ENCODE measurements around the gene ADAM21. TPM values are rescaled to one million over a fixed set of nuclear protein-coding genes. Genes with fewer than 3 reads are reported as not detected.
"Not testable (repeated sequence)": the region's sequence is repeated elsewhere in the genome, so short reads cannot be mapped to it uniquely, and the experiment has no call there.

Gene ADAM21
- total RNA-seq, 1 donor from 2014 or later, result 0.80 TPM

GRCh38 chr14:70415788-70416187, 36.2 kb upstream of the ADAM21 start:
- H3K4me3 ChIP-seq, result peak overlapping the region; percentile 84
- H3K27me3 ChIP-seq, result no peaks in the 10 kb centered on the region
- no peaks in the 10 kb centered on the region for H3K9me3 ChIP-seq (ENCODE audit: low read depth)
- peak overlapping the region; percentile 82 for H3K4me3 Mint-ChIP-seq
- H3K9me3 Mint-ChIP-seq, result no peaks in the 10 kb centered on the region
- H3K27ac Mint-ChIP-seq, result no peak overlapping the region
- no peaks in the 10 kb centered on the region for H3K36me3 ChIP-seq
- H3K4me2 ChIP-seq, result peak overlapping the region; percentile 90
- no peaks in the 10 kb centered on the region for H3F3A ChIP-seq (ENCODE audit: low read depth)
- H3K9ac ChIP-seq, result peak overlapping the region; percentile 27
- H2AFZ ChIP-seq (replicated peaks), result no peak overlapping the region
- H3K36me3 Mint-ChIP-seq, result no peaks in the 10 kb centered on the region
- H3K4me1 Mint-ChIP-seq, result peaks cover 6% of the 10 kb centered on the region
- DNase-seq (ENCODE audit: low spot score), result no peak
- H3K4me1 ChIP-seq, result peaks cover 8% of the 10 kb centered on the region
- peaks cover 8% of the 10 kb centered on the region for H4K20me1 ChIP-seq (ENCODE audit: low read depth)
- TF ChIP-seq CTCF (IDR thresholded peaks at IDR 0.05) (no peak), EZH2phosphoT487 (IDR thresholded peaks at IDR 0.05) (no peak), EZH2 (IDR thresholded peaks at IDR 0.05) (no peak)
- H3K27ac ChIP-seq, result no peak overlapping the region
- H3K79me2 ChIP-seq (ENCODE audit: low read depth), result peaks cover 57% of the 10 kb centered on the region
- H3K27me3 Mint-ChIP-seq (ENCODE audit: insufficient read depth, low read depth), result peaks cover 2% of the 10 kb centered on the region

GRCh38 chr14:70416338-70416724, 35.6 kb upstream of the ADAM21 start:
- H3K36me3 Mint-ChIP-seq, result no peaks in the 10 kb centered on the region
- DNase-seq (ENCODE audit: low spot score), result no peak
- Histone ChIP-seq H3K79me2 (ENCODE audit: low read depth) (peaks cover 52% of the 10 kb centered on the region), H3K36me3 (no peaks in the 10 kb centered on the region), H3K4me3 (peak overlapping the region; percentile 84), H3K27ac (no peak overlapping the region), H3K4me1 (peaks cover 8% of the 10 kb centered on the region), H3K27me3 (no peaks in the 10 kb centered on the region), H3F3A (ENCODE audit: low read depth) (no peaks in the 10 kb centered on the region), H3K9ac (peak overlapping the region; percentile 27), H2AFZ (replicated peaks) (peak overlapping the region; percentile 96), H4K20me1 (ENCODE audit: low read depth) (peaks cover 8% of the 10 kb centered on the region), H3K9me3 (ENCODE audit: low read depth) (no peaks in the 10 kb centered on the region), H3K4me2 (peak overlapping the region; percentile 90)
- H3K9me3 Mint-ChIP-seq, result no peaks in the 10 kb centered on the region
- peak overlapping the region; percentile 74 for H3K27ac Mint-ChIP-seq
- H3K4me3 Mint-ChIP-seq, result peak overlapping the region; percentile 99
- H3K27me3 Mint-ChIP-seq (ENCODE audit: insufficient read depth, low read depth), result peaks cover 2% of the 10 kb centered on the region
- H3K4me1 Mint-ChIP-seq, result peaks cover 6% of the 10 kb centered on the region
- TF ChIP-seq EZH2 (IDR thresholded peaks at IDR 0.05) (no peak), CTCF (IDR thresholded peaks at IDR 0.05) (no peak), EZH2phosphoT487 (IDR thresholded peaks at IDR 0.05) (no peak)

- Histone ChIP-seq H3K9me3 (ENCODE audit: low read depth) (no peaks in the 10 kb centered on the region), H4K20me1 (ENCODE audit: low read depth) (peaks cover 5% of the 10 kb centered on the region), H3K4me3 (peak within 1 kb of the TSS; percentile 84), H3K9ac (peak within 1 kb of the TSS; percentile 27), H3K27me3 (no peaks in the 10 kb centered on the region), H3K27ac (no peak within 1 kb of the TSS), H3K79me2 (ENCODE audit: low read depth) (peaks cover 46% of the 10 kb centered on the region), H3K4me1 (peaks cover 8% of the 10 kb centered on the region), H3K4me2 (peak within 1 kb of the TSS; percentile 90), H3K36me3 (no peaks in the 10 kb centered on the region), H2AFZ (replicated peaks) (peak within 1 kb of the TSS; percentile 96), H3F3A (ENCODE audit: low read depth) (no peaks in the 10 kb centered on the region)
- Mint-ChIP-seq H3K4me1 (peaks cover 6% of the 10 kb centered on the region), H3K27ac (peak within 1 kb of the TSS; percentile 74), H3K36me3 (no peaks in the 10 kb centered on the region), H3K9me3 (no peaks in the 10 kb centered on the region), H3K4me3 (peak within 1 kb of the TSS; percentile 99), H3K27me3 (ENCODE audit: insufficient read depth, low read depth) (peaks cover 2% of the 10 kb centered on the region)
- DNase-seq (ENCODE audit: low spot score), result peak; percentile 62
- TF ChIP-seq EZH2phosphoT487 (IDR thresholded peaks at IDR 0.05) (no peak), EZH2 (IDR thresholded peaks at IDR 0.05) (no peak), CTCF (IDR thresholded peaks at IDR 0.05) (no peak)
Observed at GRCh38 chr14:70416725-70417349, 35.1 kb upstream of the ADAM21 start, which contains the start of gene SYNJ2BP. SYNJ2BP (minus strand) TSS chr14:70417090; CDS start chr14:70416963, 127 bp downstream.

GRCh38 chr14:70419270-70419931, 32.6 kb upstream of the ADAM21 start:
- H3F3A ChIP-seq (ENCODE audit: low read depth); H3K27ac ChIP-seq; H3K4me1 ChIP-seq; H3K4me1 Mint-ChIP-seq; H3K9ac ChIP-seq; H4K20me1 ChIP-seq (ENCODE audit: low read depth); H2AFZ ChIP-seq (replicated peaks); H3K27me3 Mint-ChIP-seq (ENCODE audit: insufficient read depth, low read depth); H3K4me3 ChIP-seq; H3K4me3 Mint-ChIP-seq; H3K36me3 ChIP-seq; H3K36me3 Mint-ChIP-seq; H3K9me3 Mint-ChIP-seq; H3K27ac Mint-ChIP-seq; DNase-seq (ENCODE audit: low spot score); H3K9me3 ChIP-seq (ENCODE audit: low read depth); H3K27me3 ChIP-seq; H3K4me2 ChIP-seq: not testable (repeated sequence)
- H3K79me2 ChIP-seq (ENCODE audit: low read depth), result peaks cover 25% of the 10 kb centered on the region
